Retinal pigment epithelial cell (primary cell): Measurements from ENCODE around the gene PCSK5.

ENCODE experiments used
- DNase-seq: peaks from one replicate; pipeline ENCODE4 v3.0.0-alpha.2; 2010; ENCODE audit warnings: low read depth
- H3K4me3 ChIP-seq: 2 replicates; pipeline ENCODE4 v1.5.1; 2011; ENCODE audit warnings: mild to moderate bottlenecking, low read length, control low read depth, moderate library complexity
- TF ChIP-seq, protein P1 (sequence below): conservative IDR thresholded peaks from 2 replicates; pipeline ENCODE4 v1.5.1; 2011; ENCODE audit warnings: low read depth, low read length, control low read depth, inconsistent platforms

PCSK5 gene

DNA sequence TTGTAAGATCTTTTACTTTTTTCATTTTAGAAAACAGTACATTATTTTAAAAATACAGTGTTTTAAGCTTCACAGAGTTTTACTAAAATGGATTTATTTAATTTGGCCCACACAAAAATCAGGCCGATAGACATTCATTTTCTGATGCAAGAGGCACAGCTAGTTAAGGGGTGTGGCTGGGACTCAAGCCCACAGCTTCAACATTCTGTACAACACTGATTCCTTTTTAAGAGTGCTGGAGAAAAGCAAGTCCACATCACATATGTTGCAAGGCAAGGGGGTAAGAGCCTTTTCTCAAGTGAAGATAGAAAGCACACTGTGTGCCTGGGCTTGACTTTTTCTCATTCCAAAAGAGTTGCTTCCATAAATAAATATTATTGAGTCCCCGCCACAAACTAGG, 307.9 kb downstream of the PCSK5 start:
- DNase-seq: no peak
- no peak overlapping the region for H3K4me3 ChIP-seq
- TF ChIP-seq, protein P1, sequence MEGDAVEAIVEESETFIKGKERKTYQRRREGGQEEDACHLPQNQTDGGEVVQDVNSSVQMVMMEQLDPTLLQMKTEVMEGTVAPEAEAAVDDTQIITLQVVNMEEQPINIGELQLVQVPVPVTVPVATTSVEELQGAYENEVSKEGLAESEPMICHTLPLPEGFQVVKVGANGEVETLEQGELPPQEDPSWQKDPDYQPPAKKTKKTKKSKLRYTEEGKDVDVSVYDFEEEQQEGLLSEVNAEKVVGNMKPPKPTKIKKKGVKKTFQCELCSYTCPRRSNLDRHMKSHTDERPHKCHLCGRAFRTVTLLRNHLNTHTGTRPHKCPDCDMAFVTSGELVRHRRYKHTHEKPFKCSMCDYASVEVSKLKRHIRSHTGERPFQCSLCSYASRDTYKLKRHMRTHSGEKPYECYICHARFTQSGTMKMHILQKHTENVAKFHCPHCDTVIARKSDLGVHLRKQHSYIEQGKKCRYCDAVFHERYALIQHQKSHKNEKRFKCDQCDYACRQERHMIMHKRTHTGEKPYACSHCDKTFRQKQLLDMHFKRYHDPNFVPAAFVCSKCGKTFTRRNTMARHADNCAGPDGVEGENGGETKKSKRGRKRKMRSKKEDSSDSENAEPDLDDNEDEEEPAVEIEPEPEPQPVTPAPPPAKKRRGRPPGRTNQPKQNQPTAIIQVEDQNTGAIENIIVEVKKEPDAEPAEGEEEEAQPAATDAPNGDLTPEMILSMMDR: no peak

DNA sequence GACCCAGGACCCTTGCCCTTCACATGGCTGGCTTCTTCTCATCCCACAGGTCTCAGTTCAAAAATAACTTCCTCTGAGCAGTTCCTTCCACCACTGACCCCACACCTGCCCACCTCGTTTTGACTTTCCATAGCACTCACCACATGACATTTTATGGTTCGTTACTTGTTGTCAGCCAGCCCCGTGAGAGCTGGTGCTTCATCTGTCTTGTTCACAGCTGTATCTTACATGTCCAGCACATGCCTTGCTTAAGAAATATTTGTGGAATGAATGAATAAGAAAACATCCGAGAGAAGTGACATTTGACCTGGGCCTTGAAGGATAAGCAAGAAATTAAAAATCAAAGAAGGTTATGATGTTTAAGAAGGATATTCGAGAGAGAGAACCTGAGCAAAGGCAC, 309.8 kb downstream of the PCSK5 start:
- DNase-seq: no peak
- TF ChIP-seq, protein P1: no peak
- H3K4me3 ChIP-seq: no peak overlapping the region

DNA sequence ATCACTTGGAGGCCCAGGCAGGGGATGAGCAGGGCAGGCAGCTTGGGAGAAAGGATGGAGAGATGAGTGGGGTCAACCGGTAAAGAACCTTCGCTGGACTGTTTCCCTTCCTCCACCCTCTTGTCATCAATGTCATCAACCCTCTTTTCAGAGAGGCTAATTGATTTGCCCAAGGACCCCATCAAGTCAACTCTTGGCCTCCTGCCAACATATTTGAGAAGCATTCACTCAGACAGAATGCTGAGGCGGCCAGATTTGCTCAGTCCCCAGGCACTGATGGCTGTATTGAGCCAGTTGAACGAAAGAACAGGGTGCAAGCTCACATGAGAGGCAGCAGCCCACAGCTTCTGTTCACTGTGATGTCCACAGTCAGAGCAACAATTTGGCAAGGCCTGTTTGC, 310.3 kb downstream of the PCSK5 start:
- TF ChIP-seq, protein P1: no peak
- no peak overlapping the region for H3K4me3 ChIP-seq

DNA sequence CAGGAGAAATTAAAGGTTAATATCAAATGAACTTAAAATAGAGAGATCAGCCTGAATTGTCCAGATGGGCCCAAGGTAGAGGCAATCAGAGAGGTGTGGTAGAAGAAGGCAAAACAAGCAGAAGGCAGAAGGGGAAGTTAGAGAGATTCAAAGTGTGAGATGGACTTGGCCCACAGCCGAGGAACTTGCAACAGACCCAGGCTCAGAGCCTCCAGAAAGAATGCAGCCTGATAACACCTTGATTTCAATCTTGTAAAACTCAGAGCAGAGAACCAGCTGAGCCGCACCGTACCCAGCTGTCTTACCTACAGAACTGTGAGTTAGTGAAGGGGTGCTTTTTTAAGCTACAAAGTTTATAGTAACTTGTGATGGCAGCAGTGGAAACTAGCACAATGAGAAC, 312.9 kb downstream of the PCSK5 start:
- H3K4me3 ChIP-seq: no peak overlapping the region
- DNase-seq: no peak
- TF ChIP-seq, protein P1: no peak

More for the DNA sequence above, 310.3 kb downstream of the PCSK5 start:
- no peak for DNase-seq

DNA sequence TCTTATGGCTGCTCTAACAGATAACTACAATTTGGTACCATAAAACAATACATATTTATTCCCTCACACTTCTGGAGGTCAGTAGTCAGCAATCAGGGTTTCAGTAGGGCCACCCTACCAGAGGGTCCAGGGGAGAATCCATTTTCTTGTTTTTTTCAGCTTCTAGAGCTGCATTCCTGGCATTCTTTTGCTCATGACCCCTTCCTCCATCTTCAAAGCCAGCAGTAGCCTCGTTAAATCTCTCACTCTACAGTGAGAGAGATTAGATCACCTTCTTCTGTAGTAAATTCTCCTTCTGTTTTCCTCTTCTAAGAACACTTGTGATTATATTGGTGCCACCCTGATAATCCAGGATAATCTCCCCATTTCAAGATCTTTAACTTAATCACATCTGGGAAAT, 316.3 kb downstream of the PCSK5 start:
- TF ChIP-seq, protein P1: no peak
- no peak overlapping the region for H3K4me3 ChIP-seq
- DNase-seq: no peak

DNA sequence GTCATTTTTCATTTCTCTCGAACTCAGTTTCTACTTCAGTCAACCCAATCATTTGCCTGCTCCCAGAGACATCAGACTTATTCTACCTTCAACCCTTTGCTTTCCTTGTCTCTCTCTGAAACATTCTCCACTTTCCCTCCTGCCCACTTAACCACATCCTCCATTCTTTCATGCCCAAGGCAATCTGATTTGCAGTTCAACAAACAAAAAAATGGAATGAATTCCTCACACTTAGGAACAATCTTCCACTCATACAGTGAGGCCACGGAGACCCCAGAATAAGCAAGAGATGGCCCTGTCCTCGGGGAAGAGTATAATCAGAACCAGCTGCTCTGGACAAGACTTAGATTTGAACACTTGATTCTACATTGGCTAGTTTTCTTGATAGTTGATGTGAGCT, 323.3 kb downstream of the PCSK5 start:
- no peak overlapping the region for H3K4me3 ChIP-seq
- TF ChIP-seq, protein P1: no peak
- DNase-seq: no peak

DNA sequence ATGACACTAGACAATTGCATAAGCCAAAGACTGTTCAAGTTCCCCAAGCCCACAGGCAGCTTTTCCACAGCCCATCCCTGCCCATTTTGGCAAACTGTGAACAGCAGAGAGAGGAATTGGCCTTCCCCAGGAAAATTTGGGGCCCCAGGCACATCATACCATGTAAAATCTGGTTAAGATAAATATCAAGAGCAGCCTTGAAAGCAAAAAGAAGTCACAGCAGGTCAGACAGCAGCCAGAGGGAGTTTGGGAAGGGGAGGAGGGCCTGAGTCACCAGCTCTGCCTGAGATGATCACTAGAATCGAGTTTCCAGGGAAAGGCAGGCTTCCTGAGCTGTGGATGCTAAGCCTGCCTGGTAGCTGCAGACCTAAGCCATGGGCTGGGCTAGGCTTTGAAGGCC, 324.6 kb downstream of the PCSK5 start:
- no peak overlapping the region for H3K4me3 ChIP-seq
- TF ChIP-seq, protein P1: no peak
- no peak for DNase-seq
